Dendritic cell treated with granulocyte-macrophage colony-stimulating factor and Interleukin-4, amounts not matched to agents 40 ng/mL and 50 ng/mL, for 4 days (primary cell): ENCODE results near the gene PISD.
"Not testable (repeated sequence)": the region's sequence is repeated elsewhere in the genome, so short reads cannot be mapped to it uniquely, and the experiment has no call there.

Experiments used
- H3K27ac Mint-ChIP-seq: one replicate; pipeline ENCODE4 v1.8.0; 2022; ENCODE audit warnings: mild to moderate bottlenecking, mixed read lengths
- H3K27me3 Mint-ChIP-seq: one replicate; pipeline ENCODE4 v1.8.0; 2022; ENCODE audit warnings: mild to moderate bottlenecking, mixed read lengths
- H3K36me3 Mint-ChIP-seq: one replicate; pipeline ENCODE4 v1.8.0; 2022; ENCODE audit warnings: low read depth, mixed read lengths
- H3K4me1 Mint-ChIP-seq: one replicate; pipeline ENCODE4 v1.8.0; 2022; ENCODE audit warnings: low read depth, mixed read lengths
- H3K4me3 Mint-ChIP-seq: one replicate; pipeline ENCODE4 v1.8.0; 2022; ENCODE audit warnings: mild to moderate bottlenecking, moderate library complexity, mixed read lengths
- H3K9me3 Mint-ChIP-seq: one replicate; pipeline ENCODE4 v1.8.0; 2022; ENCODE audit warnings: mixed read lengths
- intact Hi-C: fragments of 100-400 bp; cut with micrococcal nuclease; formaldehyde crosslinking; loops from one replicate; pipeline ENCODE4 v1.15.0; 2022

Gene PISD

DNA sequence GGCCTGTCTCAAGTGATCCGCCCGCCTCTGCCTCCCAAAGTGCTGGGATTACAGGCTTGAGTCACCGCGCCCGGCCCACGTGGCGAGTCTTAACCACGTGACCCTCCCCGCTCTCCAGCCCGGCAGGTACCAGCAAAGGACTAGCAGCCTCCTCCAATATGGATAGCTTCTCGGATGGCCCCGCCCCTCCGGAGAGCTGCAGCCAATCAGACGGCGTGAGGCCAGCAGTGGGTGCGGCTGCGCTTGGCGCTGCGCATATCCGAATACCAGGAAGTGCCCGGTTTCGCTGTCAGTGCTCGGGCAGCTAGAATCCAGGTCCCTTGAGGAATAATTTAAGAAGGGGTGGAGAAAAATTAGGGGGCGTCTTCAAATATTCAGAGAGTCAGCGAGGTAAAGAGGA is 14.7 kb upstream of the PISD start:
- Mint-ChIP-seq H3K27ac (peak overlapping the region; percentile 90), H3K4me3 (peak overlapping the region; percentile 79), H3K9me3 (no peaks in the 10 kb centered on the region), H3K27me3 (no peaks in the 10 kb centered on the region), H3K36me3 (peaks cover 7% of the 10 kb centered on the region), H3K4me1 (peaks cover 21% of the 10 kb centered on the region)
- intact Hi-C loops, result loop anchor here (5.0 kb wide), 1 partner anchor 71 kb away; no protein-coding TSS in a partner anchor

DNA sequence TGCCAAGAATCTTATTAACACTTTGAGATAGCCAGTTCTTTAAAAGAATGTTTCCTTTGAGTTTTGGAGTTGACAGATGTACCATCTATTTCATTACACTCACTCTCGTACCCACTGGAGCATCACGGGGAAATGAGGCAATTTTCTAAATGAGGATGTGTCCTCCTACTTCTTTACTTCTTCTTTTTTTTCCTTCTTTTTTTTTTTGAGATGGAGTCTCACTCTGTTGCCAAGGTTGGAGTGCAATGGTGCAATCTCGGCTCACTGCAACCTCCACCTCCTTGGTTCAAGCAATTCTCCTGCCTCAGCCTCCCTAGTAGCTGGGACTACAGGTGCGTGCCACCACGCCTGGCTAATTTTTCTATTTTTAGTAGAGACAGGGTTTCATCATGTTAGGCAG is 12.2 kb upstream of the PISD start:
- peaks cover 29% of the 10 kb centered on the region for H3K4me1 Mint-ChIP-seq
- intact Hi-C loops, H3K4me3 Mint-ChIP-seq, H3K9me3 Mint-ChIP-seq, H3K36me3 Mint-ChIP-seq, H3K27ac Mint-ChIP-seq, H3K27me3 Mint-ChIP-seq: not testable (repeated sequence)

DNA sequence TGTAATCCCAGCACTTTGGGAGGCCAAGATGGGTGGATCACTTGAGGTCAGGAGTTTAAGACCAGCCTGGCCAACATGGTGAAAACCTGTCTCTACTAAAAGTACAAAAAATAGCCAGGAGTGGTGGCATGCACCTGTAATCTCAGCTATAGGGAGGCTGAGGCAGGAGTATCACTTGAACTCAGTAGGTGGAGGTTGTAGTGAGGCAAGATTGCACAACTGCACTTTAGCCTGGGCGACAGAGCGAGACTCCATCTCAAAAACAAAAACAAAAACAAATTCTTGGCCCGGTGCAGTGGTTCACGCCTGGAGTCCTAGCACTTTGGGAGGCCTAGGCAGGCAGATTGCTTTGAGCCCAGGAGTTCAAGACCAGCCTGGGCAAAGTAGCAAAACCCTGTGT is 6.8 kb upstream of the PISD start:
- H3K9me3 Mint-ChIP-seq, H3K27me3 Mint-ChIP-seq, H3K27ac Mint-ChIP-seq, H3K4me3 Mint-ChIP-seq, H3K36me3 Mint-ChIP-seq: not testable (repeated sequence)
- peaks cover 15% of the 10 kb centered on the region for H3K4me1 Mint-ChIP-seq
- intact Hi-C loops, result loop anchor here (5.0 kb wide), 1 partner anchor 278 kb away; no protein-coding TSS in a partner anchor

DNA sequence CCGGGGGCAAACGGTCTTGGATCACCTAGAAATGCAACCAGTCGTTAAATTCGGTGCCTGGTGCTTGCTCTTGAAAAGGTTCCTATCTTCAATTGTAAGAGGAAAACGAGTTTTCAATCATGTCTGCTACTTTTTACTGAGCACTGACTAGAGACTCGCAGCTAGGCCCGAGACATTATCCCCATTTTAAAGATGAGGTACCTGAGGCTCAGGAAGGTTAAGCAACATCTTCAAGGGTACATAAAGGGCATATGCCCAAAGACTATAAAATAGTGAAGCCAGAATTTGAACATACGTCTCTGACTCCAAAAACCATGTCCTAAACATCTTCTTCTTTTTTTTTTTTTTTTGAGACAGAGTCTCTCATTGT is 638 bp upstream of the PISD start:
- peak overlapping the region; percentile 90 for H3K4me3 Mint-ChIP-seq
- peaks cover 19% of the 10 kb centered on the region for H3K4me1 Mint-ChIP-seq
- peaks cover 13% of the 10 kb centered on the region for H3K36me3 Mint-ChIP-seq
- intact Hi-C loops, result loop anchor here (5.0 kb wide), 1 partner anchor 90 kb away; the partner anchor contains the start of genes DEPDC5 and PRR14L
- H3K27ac Mint-ChIP-seq, result peak overlapping the region; percentile 90
- H3K27me3 Mint-ChIP-seq, result no peaks in the 10 kb centered on the region
- H3K9me3 Mint-ChIP-seq, result no peaks in the 10 kb centered on the region

DNA sequence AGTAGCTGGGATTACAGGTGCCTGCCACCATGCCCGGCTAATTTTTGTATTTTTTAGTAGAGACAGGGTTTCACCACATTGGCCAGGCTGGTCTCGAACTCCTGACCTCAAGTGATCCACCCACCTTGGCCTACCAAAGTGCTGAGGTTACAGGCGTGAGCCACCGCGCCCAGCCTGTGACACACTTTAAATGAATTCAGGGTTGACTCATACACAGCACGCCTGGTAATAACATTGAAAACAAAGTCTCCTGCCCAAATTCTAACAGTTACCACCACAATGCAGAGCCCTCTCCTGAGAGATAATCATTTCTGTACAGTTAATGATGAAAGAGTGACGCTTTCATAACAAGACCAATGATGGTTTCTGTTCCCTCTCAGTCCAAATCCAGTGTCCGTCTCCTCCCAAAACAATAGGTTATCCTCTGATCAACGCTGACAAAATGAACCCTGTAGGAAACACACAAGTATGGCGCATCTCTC is 1.1 kb downstream of the PISD start:
- peak overlapping the region; percentile 90 for H3K4me3 Mint-ChIP-seq
- peaks cover 24% of the 10 kb centered on the region for H3K4me1 Mint-ChIP-seq
- peak overlapping the region; percentile 90 for H3K27ac Mint-ChIP-seq
- H3K36me3 Mint-ChIP-seq, result peaks cover 20% of the 10 kb centered on the region
- intact Hi-C loops, result loop anchor here (5.0 kb wide), 1 partner anchor 91 kb away; the partner anchor contains the start of genes DEPDC5 and PRR14L
- H3K9me3 Mint-ChIP-seq, H3K27me3 Mint-ChIP-seq: not testable (repeated sequence)

DNA sequence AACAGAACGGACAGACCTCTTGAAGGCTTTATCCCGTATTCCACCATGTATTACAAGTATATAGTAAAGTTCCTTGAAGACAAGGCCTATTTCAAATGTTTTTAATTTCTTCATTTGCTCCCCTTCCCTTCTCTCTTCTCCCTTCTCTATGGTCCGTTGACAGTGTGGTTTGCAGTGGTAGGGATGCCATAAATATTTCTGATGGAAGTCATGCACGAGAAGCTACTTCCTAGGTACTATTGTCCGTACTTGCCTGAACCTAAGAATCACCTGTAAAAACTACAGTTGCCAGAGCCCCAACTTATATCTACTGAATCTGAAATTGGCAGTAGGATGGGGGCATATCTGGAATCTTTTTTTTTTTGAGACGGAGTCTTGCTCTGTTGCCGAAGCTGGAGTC is 2.8 kb downstream of the PISD start:
- intact Hi-C loops, result no loop called here
- H3K4me3 Mint-ChIP-seq, result no peak overlapping the region
- no peaks in the 10 kb centered on the region for H3K9me3 Mint-ChIP-seq
- peaks cover 20% of the 10 kb centered on the region for H3K4me1 Mint-ChIP-seq
- H3K27me3 Mint-ChIP-seq, result no peaks in the 10 kb centered on the region
- H3K27ac Mint-ChIP-seq, result no peak overlapping the region
- peaks cover 20% of the 10 kb centered on the region for H3K36me3 Mint-ChIP-seq

DNA sequence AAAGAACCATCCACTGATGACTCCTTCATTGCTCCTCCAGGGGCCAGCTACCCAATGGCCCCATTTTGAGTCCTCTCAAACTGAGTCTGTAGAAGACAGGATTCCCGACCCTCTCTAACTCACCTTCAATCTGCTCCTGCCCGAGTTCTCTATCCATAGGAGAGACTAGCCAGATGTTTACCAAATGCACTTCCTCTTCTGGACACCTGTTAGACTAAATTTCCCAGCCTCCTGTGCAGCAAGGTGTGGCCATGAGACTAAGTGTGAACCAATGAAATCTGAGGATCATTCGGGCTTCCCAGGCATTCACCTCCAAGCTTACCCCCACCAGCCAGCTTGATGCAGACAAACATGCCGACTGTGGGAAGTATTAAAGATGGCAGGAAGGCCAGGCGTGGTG is 7.6 kb downstream of the PISD start:
- Mint-ChIP-seq H3K4me3 (no peak overlapping the region), H3K9me3 (no peaks in the 10 kb centered on the region), H3K27me3 (no peaks in the 10 kb centered on the region), H3K36me3 (peaks cover 12% of the 10 kb centered on the region), H3K27ac (no peak overlapping the region), H3K4me1 (peaks cover 29% of the 10 kb centered on the region)
- intact Hi-C loops, result no loop called here

DNA sequence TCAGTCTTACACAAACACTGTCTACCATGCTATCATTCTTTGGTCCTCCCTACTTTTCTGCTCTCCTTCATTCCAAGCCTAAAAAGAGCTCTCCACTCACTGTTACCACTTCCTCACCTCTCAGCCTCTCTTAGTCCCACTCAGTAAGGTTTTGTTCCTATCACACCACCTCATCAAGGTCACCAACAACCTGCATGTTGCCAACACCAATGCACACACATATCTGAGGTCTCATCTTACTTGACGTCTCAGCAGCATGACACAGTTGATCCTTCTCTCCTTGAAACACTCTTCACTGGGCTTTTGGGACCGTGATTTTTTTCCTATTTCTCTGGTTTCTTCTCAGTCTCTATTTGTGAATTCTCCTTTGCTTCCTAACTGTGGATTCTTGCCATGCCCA is 8.1 kb downstream of the PISD start:
- Mint-ChIP-seq H3K4me1 (peaks cover 29% of the 10 kb centered on the region), H3K27ac (no peak overlapping the region), H3K27me3 (no peaks in the 10 kb centered on the region), H3K4me3 (no peak overlapping the region), H3K9me3 (no peaks in the 10 kb centered on the region), H3K36me3 (peaks cover 12% of the 10 kb centered on the region)
- intact Hi-C loops, result no loop called here

DNA sequence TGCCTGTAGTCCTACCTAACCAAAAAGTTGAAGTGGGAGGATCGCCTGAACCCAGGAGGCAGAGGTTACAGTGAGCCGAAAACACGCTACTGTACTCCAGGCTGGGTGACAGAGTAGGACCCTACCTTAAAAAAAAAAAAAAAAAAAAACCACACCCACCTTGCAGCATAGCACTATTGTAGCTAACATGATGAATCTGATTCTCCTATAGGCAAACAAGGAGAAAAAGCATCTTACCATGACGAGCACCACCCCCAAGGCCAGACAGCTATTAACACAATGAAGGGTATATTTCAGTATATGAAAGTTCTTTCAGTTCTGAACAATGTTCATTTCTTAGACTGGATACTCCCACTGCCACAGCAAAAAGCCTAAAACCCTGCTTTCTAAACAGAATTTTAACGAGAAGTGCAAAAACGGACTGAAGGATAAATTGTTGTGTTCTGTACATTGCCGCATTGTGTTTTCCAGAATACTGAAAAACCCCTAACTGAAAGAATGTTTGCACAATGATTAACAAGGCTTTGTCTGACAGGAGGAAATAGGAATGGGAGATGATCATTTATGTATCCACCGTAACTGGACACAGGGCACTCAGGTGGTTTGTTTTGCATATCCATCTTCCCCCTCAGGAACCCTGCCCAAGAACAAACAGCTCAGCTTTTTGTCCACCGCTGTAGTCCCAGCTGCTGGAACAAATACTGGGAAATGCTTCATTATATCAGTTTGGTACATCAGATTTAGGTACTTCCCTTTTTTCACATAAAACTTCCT is 8.9 kb downstream of the PISD start:
- Mint-ChIP-seq H3K27ac (no peak overlapping the region), H3K27me3 (no peaks in the 10 kb centered on the region), H3K9me3 (no peaks in the 10 kb centered on the region), H3K4me3 (no peak overlapping the region), H3K36me3 (peaks cover 21% of the 10 kb centered on the region), H3K4me1 (peaks cover 29% of the 10 kb centered on the region)
- intact Hi-C loops, result no loop called here

DNA sequence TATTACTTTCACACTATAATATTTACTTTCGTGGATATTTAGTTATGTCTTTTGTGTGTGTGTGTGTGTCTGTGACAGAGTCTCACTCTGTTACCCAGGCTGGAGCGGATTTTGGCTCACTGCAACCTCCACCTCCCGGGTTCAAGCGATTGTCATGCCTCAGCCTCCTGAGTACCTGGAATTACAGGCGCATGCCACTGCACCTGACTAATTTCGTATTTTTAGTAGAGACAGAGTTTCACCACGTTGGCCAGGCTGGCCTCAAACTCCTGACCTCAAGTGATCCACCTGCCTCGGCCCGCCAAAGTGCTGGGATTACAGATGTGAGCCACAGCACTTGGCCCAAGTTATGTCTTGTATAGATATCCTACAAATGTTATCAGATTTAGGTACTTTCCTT is 9.9 kb downstream of the PISD start:
- no peak overlapping the region for H3K4me3 Mint-ChIP-seq
- no peak overlapping the region for H3K27ac Mint-ChIP-seq
- peaks cover 31% of the 10 kb centered on the region for H3K36me3 Mint-ChIP-seq
- no peaks in the 10 kb centered on the region for H3K27me3 Mint-ChIP-seq
- H3K9me3 Mint-ChIP-seq, result no peaks in the 10 kb centered on the region
- peaks cover 31% of the 10 kb centered on the region for H3K4me1 Mint-ChIP-seq
- intact Hi-C loops, result no loop called here

DNA sequence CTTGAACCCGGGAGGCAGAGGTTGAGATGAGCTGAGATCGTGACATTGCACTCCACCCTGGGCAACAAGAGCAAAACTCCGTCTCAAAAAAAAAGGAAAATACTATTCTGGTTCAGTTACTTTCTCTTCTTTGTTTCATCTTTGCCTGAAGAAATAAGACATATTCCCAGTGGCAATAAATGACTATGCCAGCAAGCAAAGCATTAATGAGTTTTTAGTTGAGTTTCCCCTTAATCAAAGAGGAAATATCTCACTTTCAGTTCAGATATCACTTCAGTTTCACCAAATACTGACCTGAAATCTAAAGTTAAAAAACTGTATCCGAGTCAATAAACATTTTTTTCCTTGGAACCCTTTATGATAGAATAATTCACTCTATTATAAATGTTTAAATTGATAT is 10.4 kb downstream of the PISD start:
- no peaks in the 10 kb centered on the region for H3K27me3 Mint-ChIP-seq
- peaks cover 33% of the 10 kb centered on the region for H3K4me1 Mint-ChIP-seq
- H3K27ac Mint-ChIP-seq, result peak overlapping the region; percentile 69
- no peaks in the 10 kb centered on the region for H3K9me3 Mint-ChIP-seq
- H3K36me3 Mint-ChIP-seq, result peaks cover 32% of the 10 kb centered on the region
- H3K4me3 Mint-ChIP-seq, result peak overlapping the region; percentile 32
- intact Hi-C loops, result no loop called here

DNA sequence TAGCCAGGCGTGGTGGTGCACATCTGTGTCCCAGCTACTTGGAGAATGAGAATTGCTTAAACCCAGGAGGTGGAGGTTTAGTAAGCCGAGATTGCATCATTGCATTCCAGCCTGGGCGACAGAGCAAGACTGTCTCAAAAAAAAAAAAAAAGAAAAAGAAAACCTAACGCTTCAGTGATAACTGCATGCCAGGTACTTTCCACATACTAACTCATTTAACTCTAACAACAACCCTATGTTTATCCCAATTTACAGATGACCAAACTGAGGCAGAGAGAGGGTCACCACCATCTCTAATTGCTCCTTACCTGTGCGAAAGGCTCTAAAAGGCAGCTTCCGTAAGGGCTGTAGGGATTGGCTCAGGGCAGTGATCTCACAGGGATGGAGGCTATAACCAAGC is 11.6 kb downstream of the PISD start:
- H3K9me3 Mint-ChIP-seq, result no peaks in the 10 kb centered on the region
- peaks cover 33% of the 10 kb centered on the region for H3K36me3 Mint-ChIP-seq
- H3K4me1 Mint-ChIP-seq, result peaks cover 37% of the 10 kb centered on the region
- intact Hi-C loops, result no loop called here
- no peaks in the 10 kb centered on the region for H3K27me3 Mint-ChIP-seq
- no peak overlapping the region for H3K27ac Mint-ChIP-seq
- no peak overlapping the region for H3K4me3 Mint-ChIP-seq

DNA sequence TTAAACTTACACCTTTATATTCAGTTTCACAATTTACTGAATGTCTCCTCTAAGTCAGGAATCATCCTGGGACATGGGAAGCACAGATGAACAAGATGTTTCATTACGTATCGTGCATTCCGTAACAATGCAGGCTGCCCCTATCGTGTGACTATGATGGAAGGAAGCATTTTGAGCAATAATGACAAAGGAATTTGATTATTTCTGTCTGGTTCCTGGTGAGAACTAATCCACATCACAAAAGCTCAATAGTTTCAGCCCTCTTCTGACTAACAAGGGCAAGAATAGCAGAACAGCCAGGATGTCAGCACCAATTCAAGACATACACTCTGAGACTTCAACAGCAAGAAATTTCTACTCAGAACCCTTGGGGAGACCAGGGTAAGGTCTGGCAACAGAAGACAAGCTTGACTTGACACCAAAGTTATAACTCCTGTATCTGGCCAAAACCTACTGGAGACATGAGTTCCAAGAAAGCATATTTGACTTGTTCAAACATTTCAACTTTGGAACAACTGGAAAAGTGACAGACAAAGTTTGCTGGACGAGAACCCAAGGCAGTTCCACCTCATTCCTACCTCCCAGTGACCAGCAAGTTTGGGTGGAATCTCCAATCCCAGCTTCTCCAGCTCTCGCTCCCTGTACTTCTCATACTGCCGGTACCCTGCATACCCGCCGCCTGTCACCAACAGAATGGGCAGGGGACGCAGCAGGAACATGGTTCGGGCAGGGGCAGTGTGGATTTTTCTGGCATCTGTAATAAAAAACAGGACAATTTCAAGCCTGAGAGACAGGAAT is 14.3 kb downstream of the PISD start:
- Mint-ChIP-seq H3K4me3 (no peak overlapping the region), H3K27ac (no peak overlapping the region), H3K4me1 (peaks cover 31% of the 10 kb centered on the region), H3K36me3 (peaks cover 33% of the 10 kb centered on the region), H3K27me3 (no peaks in the 10 kb centered on the region), H3K9me3 (no peaks in the 10 kb centered on the region)
- intact Hi-C loops, result no loop called here

DNA sequence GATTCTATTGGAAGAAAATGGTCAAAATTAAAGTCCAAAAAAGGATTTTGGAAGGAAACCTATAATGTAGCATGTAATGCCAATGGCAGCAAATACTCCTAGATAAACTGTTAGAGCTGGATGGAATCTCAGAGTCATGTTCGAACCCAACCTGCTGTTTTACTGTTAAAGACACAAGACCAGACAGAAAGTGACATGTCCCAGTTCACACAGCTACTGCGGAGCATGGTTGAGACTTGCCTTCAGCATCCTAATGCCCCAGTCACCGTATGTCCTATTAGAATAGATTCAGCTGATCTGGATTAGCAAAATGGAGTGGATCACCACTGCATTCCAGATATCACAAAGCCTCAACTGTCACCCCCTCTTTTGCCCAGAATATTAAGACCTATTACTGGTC is 14.9 kb downstream of the PISD start:
- peaks cover 35% of the 10 kb centered on the region for H3K4me1 Mint-ChIP-seq
- H3K36me3 Mint-ChIP-seq, result peaks cover 33% of the 10 kb centered on the region
- H3K4me3 Mint-ChIP-seq, result no peak overlapping the region
- H3K27me3 Mint-ChIP-seq, result no peaks in the 10 kb centered on the region
- intact Hi-C loops, result no loop called here
- no peaks in the 10 kb centered on the region for H3K9me3 Mint-ChIP-seq
- no peak overlapping the region for H3K27ac Mint-ChIP-seq
